ENCODE measurements around the gene MAK.
"Not testable (repeated sequence)": the region's sequence is repeated elsewhere in the genome, so short reads cannot be mapped to it uniquely, and the experiment has no call there.

- TF ChIP-seq CTCF (conservative IDR thresholded peaks at IDR 0.05; ENCODE audit: low read length); EZH2phosphoT487 (IDR thresholded peaks at IDR 0.05; ENCODE audit: borderline replicate concordance, low read depth, low read length): not testable (repeated sequence)
Measured at GRCh38 chr6:10882253-10882630, 43.9 kb upstream of the MAK start.

Data from OCI-LY7 (cell line).